HEK293T (cell line): ENCODE results near the gene ABCC6.
"Not testable (repeated sequence)": the region's sequence is repeated elsewhere in the genome, so short reads cannot be mapped to it uniquely, and the experiment has no call there.

Experiments
- CTBP1 ChIP-seq: fragments of 450-650 bp; IDR thresholded peaks from 2 replicates; pipeline ENCODE4 v1.6.1; 2016; ENCODE audit warnings: borderline replicate concordance
- ELF4 ChIP-seq: fragments of 450-650 bp; IDR thresholded peaks from 2 replicates; pipeline ENCODE4 v1.6.1; 2017; ENCODE audit warnings: antibody characterized with exemption
- FOXA1 ChIP-seq: fragments of 450-650 bp; IDR thresholded peaks from 2 replicates; pipeline ENCODE4 v1.6.1; 2016; ENCODE audit warnings: mild to moderate bottlenecking
- FOXM1 ChIP-seq: fragments of 450-650 bp; IDR thresholded peaks from 2 replicates; pipeline ENCODE4 v1.6.1; 2017; ENCODE audit warnings: mild to moderate bottlenecking, borderline replicate concordance
- SP1 ChIP-seq: fragments of 450-650 bp; IDR thresholded peaks from 2 replicates; pipeline ENCODE4 v1.6.1; 2017
- SUZ12 ChIP-seq: fragments of 450-650 bp; IDR thresholded peaks from 2 replicates; pipeline ENCODE4 v1.6.1; 2016; ENCODE audit warnings: mild to moderate bottlenecking
- TARDBP ChIP-seq: fragments of 450-650 bp; IDR thresholded peaks from 2 replicates; pipeline ENCODE4 v1.6.1; 2016
- TF ChIP-seq, protein P1 (sequence below): fragments of 450-650 bp; IDR thresholded peaks from 2 replicates; pipeline ENCODE4 v1.6.1; 2016

DNA sequence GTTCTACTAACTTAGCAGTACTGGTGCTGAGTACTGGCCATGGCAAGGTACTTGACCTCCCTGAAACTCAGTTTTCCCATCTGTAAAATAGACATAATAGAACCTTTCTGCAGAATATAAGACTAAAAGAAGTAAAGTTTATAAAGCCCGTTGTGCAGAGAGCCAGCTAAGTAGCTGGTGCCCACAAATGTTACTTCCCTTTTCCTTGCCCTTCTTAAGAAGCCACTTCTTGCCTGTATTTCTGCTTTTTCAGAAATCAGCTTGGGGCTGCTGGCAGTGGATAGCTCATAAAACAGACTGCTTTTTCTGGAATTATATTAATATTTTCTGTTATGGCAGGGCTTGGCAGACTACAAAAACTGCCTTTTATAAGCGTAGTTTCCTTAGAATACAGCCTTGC lies 40.7 kb upstream of the ABCC6 start:
- not testable (repeated sequence) for TF ChIP-seq CTBP1, FOXM1, TARDBP, SUZ12, SP1, ELF4, FOXA1
- TF ChIP-seq, protein P1, sequence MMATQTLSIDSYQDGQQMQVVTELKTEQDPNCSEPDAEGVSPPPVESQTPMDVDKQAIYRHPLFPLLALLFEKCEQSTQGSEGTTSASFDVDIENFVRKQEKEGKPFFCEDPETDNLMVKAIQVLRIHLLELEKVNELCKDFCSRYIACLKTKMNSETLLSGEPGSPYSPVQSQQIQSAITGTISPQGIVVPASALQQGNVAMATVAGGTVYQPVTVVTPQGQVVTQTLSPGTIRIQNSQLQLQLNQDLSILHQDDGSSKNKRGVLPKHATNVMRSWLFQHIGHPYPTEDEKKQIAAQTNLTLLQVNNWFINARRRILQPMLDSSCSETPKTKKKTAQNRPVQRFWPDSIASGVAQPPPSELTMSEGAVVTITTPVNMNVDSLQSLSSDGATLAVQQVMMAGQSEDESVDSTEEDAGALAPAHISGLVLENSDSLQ, result not testable (repeated sequence)
